ENCODE results near the gene DHRS7B. TPM values are rescaled to one million over a fixed set of nuclear protein-coding genes. Genes with fewer than 3 reads are reported as not detected.

Gene DHRS7B, protein sequence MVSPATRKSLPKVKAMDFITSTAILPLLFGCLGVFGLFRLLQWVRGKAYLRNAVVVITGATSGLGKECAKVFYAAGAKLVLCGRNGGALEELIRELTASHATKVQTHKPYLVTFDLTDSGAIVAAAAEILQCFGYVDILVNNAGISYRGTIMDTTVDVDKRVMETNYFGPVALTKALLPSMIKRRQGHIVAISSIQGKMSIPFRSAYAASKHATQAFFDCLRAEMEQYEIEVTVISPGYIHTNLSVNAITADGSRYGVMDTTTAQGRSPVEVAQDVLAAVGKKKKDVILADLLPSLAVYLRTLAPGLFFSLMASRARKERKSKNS
- total RNA-seq (2022) = 22.8 and 30.0 TPM in 2 replicates
- Bru-seq, nascent RNA = percentile 71 among the genes with signal in this experiment
- BruChase-seq, experiment 1, labeled RNA remaining after a 2-hour chase = percentile 70 among the genes with signal in this experiment
- percentile 68 among the genes with signal in this experiment for BruChase-seq, experiment 2, labeled RNA remaining after a 6-hour chase
- long read RNA-seq, transcript DHRS7B-202 (7 exons, 2,175 nt) = major isoform, 65 of 95 reads
- long read RNA-seq, transcript DHRS7B-201 (6 exons, 1,567 nt) = minor isoform, 8 of 95 reads
- long read RNA-seq, transcript DHRS7B-207 (1 exons, 1,910 nt) = minor isoform, 9 of 95 reads
- long read RNA-seq, partial matches to known transcripts = 3 of 95 reads
- long read RNA-seq, other reads (novel, unspliced or antisense) = 9 of 95 reads

DNA sequence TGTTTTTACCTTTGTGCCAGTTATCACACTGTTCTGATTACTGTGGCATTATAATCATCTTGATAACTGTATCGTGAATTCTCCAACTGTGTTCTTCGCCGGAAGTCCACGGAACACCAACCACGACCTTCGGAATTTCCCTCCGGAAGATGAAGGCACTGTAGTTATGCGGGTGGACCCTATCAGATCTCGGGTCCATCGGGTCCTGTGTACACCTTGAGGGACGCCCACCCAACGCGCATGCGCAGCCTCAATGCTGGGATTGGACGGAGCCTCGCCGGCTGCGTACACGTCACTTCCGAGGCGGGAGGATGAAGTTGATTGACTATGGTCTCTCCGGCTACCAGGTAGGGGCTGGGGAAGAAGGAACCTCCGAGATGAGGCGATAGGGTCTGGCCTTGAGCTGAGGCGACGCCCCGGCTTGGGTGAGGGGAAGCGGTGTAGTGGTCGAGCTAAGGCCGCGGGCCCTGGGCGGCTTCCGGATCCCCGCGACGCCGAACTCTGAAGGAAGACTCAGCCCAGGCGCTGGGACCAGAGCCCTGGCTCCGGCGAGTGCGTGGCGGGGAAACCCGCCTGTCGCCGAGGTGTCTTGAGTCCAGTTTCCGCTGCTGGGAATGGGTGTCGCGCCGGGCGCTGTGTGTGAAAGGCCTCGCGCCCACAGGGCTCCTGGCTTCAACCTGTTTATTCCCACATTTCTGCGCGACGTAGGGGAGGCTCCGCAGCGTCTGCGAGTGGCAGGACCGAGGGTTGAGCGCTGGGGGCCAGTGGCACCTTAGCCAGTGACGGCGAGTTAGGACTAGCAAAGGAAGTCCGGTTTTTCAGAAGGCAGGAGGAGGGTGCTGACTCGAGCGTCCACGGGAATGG lies at the start of gene DHRS7B:
Gene DHRS7B (plus strand): TSS at position 320 of the 864 bp plus-strand sequence. CDS start 8 bp downstream, at position 328.
- ChIA-PET CTCF (interaction anchor here (1.4 kb wide), 1 partner anchor 83 kb away, joined by 3 read pairs; no protein-coding TSS in a partner anchor), POLR2A (interaction anchor here (0.6 kb wide), 1 partner anchor 84 kb away, joined by 3 read pairs; the partner anchor contains the start of gene USP22)
- Mint-ChIP-seq H3K9me3 (ENCODE audit: unreplicated experiment) (no peaks in the 10 kb centered on the region), H3K4me1 (ENCODE audit: low read depth, unreplicated experiment) (peaks cover 18% of the 10 kb centered on the region), H3K27ac (ENCODE audit: unreplicated experiment) (peak within 1 kb of the TSS; percentile 84), H3K4me3 (ENCODE audit: unreplicated experiment) (peak within 1 kb of the TSS; percentile 83), H3K36me3 (ENCODE audit: insufficient read depth, unreplicated experiment) (peaks cover 25% of the 10 kb centered on the region), H3K27me3 (ENCODE audit: insufficient read depth, unreplicated experiment) (no peaks in the 10 kb centered on the region)
- BruUV-seq (replicated peaks) = TSS peak; percentile 84
- no peaks in the 10 kb centered on the region for H3K36me3 ChIP-seq (ENCODE audit: control insufficient read depth, insufficient read depth, low read length)
- DNase-seq = peak; percentile 98 to 99
- H3K4me1 ChIP-seq = no peaks in the 10 kb centered on the region
- H3K4me3 ChIP-seq (ENCODE audit: low read depth, low read length) = peak within 1 kb of the TSS; percentile 82
- intact Hi-C loops (cut with micrococcal nuclease; ENCODE audit: unreplicated experiment) = loop anchor here (1.0 to 2.0 kb wide), 4 partner anchors 28 to 158 kb away; partner anchors contain the start of genes MAP2K3 and TMEM11
- TF ChIP-seq, protein P1, sequence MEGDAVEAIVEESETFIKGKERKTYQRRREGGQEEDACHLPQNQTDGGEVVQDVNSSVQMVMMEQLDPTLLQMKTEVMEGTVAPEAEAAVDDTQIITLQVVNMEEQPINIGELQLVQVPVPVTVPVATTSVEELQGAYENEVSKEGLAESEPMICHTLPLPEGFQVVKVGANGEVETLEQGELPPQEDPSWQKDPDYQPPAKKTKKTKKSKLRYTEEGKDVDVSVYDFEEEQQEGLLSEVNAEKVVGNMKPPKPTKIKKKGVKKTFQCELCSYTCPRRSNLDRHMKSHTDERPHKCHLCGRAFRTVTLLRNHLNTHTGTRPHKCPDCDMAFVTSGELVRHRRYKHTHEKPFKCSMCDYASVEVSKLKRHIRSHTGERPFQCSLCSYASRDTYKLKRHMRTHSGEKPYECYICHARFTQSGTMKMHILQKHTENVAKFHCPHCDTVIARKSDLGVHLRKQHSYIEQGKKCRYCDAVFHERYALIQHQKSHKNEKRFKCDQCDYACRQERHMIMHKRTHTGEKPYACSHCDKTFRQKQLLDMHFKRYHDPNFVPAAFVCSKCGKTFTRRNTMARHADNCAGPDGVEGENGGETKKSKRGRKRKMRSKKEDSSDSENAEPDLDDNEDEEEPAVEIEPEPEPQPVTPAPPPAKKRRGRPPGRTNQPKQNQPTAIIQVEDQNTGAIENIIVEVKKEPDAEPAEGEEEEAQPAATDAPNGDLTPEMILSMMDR (IDR thresholded peaks at IDR 0.05; ENCODE audit: insufficient read depth in 1 of 2, low read depth in 1 of 2, low read length in 1 of 2, severe bottlenecking in 1 of 2, unreplicated experiment in 1 of 2) = no peak
- H3K9me3 ChIP-seq = no peaks in the 10 kb centered on the region
- no peaks in the 10 kb centered on the region for H3K27me3 ChIP-seq (replicated peaks; ENCODE audit: control insufficient read depth, insufficient read depth, low read length)

DNA sequence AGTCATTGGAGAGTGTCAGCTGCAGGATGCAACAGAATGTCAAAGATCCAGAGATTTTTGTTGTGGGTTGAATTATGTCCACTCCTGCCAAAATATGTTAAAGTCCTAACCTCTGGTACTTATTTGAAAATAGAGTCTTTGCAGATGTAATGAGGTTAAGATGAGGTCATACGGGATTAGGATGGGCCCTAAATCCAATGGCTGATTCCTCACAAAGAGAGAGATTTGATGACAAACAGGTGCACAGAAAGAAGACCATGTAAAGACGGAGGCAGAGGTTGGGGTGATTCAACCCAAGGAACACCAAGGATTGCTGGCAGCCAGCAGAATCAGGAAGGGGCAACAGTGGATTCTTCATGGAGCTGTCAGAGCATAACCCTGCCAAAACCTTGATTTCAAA lies 49.5 kb upstream of the DHRS7B start:
- ChIA-PET CTCF (interaction anchor here (0.5 kb wide), 1 partner anchor 9 kb away, joined by 6 read pairs; no protein-coding TSS in a partner anchor), POLR2A (no interaction called here)
- BruUV-seq (replicated peaks) = no TSS peak

More for the DNA sequence above, 49.5 kb upstream of the DHRS7B start:
- TF ChIP-seq, protein P1 (IDR thresholded peaks at IDR 0.05; ENCODE audit: insufficient read depth in 1 of 2, low read depth in 1 of 2, low read length in 1 of 2, severe bottlenecking in 1 of 2, unreplicated experiment in 1 of 2) = no peak
- Histone ChIP-seq H3K4me3 (ENCODE audit: low read depth, low read length) (no peak overlapping the region), H3K9me3 (no peaks in the 10 kb centered on the region), H3K36me3 (ENCODE audit: control insufficient read depth, insufficient read depth, low read length) (no peaks in the 10 kb centered on the region), H3K27me3 (replicated peaks; ENCODE audit: control insufficient read depth, insufficient read depth, low read length) (no peaks in the 10 kb centered on the region; the same call in 1 of the 2 replicates), H3K4me1 (no peaks in the 10 kb centered on the region)
- Mint-ChIP-seq H3K9me3 (ENCODE audit: unreplicated experiment) (peaks cover 12% of the 10 kb centered on the region), H3K4me3 (ENCODE audit: unreplicated experiment) (no peak overlapping the region), H3K36me3 (ENCODE audit: insufficient read depth, unreplicated experiment) (no peaks in the 10 kb centered on the region), H3K27ac (ENCODE audit: unreplicated experiment) (no peak overlapping the region), H3K4me1 (ENCODE audit: low read depth, unreplicated experiment) (no peaks in the 10 kb centered on the region), H3K27me3 (ENCODE audit: insufficient read depth, unreplicated experiment) (peaks cover 3% of the 10 kb centered on the region)
- intact Hi-C loops (cut with micrococcal nuclease; ENCODE audit: unreplicated experiment) = no loop called here
- DNase-seq = no peak
